DND-41 (cell line): Measurements from ENCODE around the gene ZMIZ1.

Source experiments
- EZH2 ChIP-seq: IDR thresholded peaks from 3 replicates; pipeline ENCODE4 v1.6.1; 2012; ENCODE audit warnings: borderline replicate concordance, low read depth, mild to moderate bottlenecking, moderate library complexity, low read length, inconsistent platforms; ENCODE audit not compliant: severe bottlenecking
- TF ChIP-seq, protein P1 (sequence below): IDR thresholded peaks from 2 replicates; pipeline ENCODE4 v1.5.1; 2012; ENCODE audit warnings: borderline replicate concordance, low read length, moderate library complexity, mild to moderate bottlenecking; ENCODE audit not compliant: poor library complexity, severe bottlenecking; ENCODE audit errors: extremely low read depth

DNA sequence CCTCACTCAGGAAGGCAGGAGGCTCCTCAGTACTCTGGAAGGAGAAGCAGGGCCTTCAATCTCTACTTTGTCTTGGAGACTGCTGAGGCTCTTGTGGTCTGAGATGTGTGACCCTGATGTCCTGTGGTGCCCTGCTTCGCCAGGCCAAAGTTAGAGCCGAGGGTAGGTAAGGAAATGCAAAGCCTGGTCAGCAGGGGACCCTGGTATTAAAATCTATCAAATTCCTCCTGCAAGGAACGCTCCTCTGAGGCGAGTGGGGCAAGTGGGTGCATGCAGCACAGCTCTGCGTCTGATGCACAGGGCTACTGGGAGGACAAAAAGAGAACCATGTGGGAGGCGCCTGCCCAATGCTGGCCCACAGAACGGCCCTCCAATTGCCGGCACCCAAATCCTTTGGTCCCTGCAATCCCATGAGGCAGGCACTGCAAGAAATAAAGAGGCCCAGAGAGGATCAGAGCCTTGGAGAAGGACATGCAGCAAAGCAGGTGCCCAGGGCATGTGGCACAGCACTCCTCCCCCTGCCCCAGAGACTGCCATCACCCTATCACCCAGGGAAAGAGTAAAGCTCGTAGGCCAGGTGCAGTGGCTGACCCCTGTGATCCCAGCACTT is 23.1 kb upstream of the ZMIZ1 start:
- TF ChIP-seq, protein P1, sequence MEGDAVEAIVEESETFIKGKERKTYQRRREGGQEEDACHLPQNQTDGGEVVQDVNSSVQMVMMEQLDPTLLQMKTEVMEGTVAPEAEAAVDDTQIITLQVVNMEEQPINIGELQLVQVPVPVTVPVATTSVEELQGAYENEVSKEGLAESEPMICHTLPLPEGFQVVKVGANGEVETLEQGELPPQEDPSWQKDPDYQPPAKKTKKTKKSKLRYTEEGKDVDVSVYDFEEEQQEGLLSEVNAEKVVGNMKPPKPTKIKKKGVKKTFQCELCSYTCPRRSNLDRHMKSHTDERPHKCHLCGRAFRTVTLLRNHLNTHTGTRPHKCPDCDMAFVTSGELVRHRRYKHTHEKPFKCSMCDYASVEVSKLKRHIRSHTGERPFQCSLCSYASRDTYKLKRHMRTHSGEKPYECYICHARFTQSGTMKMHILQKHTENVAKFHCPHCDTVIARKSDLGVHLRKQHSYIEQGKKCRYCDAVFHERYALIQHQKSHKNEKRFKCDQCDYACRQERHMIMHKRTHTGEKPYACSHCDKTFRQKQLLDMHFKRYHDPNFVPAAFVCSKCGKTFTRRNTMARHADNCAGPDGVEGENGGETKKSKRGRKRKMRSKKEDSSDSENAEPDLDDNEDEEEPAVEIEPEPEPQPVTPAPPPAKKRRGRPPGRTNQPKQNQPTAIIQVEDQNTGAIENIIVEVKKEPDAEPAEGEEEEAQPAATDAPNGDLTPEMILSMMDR = no peak
- no peak for TF ChIP-seq EZH2
